ENCODE measurements around the gene SYNGR3. TPM values are rescaled to one million over a fixed set of nuclear protein-coding genes. Genes with fewer than 3 reads are reported as not detected.

Gene SYNGR3
- total RNA-seq, 1 donor from 2014 or later, result 2.1 TPM

- Mint-ChIP-seq H3K4me1 (peaks cover 47% of the 10 kb centered on the region), H3K4me3 (peak overlapping the region; percentile 92), H3K27ac (ENCODE audit: unreplicated experiment) (peak overlapping the region; percentile 96), H3K9me3 (no peaks in the 10 kb centered on the region), H3K27me3 (ENCODE audit: low read depth) (peaks cover 15% of the 10 kb centered on the region), H3K36me3 (ENCODE audit: low read depth) (peaks cover 29% of the 10 kb centered on the region)
- no peak for TF ChIP-seq CTCF (conservative IDR thresholded peaks at IDR 0.05)
- DNase-seq (ENCODE audit: low read depth, low spot score), result no peak
Observed at GRCh38 chr16:1963806-1964505, 25.8 kb upstream of the SYNGR3 start.

- Mint-ChIP-seq H3K27ac (ENCODE audit: unreplicated experiment) (peak within 1 kb of the TSS; percentile 99), H3K27me3 (ENCODE audit: low read depth) (peaks cover 15% of the 10 kb centered on the region), H3K9me3 (no peaks in the 10 kb centered on the region), H3K4me1 (peaks cover 44% of the 10 kb centered on the region), H3K4me3 (peak within 1 kb of the TSS; percentile 92), H3K36me3 (ENCODE audit: low read depth) (peaks cover 29% of the 10 kb centered on the region)
- no peak for TF ChIP-seq CTCF (conservative IDR thresholded peaks at IDR 0.05)
- peak; percentile 97 for DNase-seq (ENCODE audit: low read depth, low spot score)
Observed at GRCh38 chr16:1964506-1965395, 25.0 kb upstream of the SYNGR3 start, which contains the start of gene RPS2. Gene RPS2 (minus strand): TSS chr16:1964826. CDS start chr16:1964625, 201 bp downstream.

GRCh38 chr16:1965396-1966001 lies 24.3 kb upstream of the SYNGR3 start:
- peaks cover 38% of the 10 kb centered on the region for H3K4me1 Mint-ChIP-seq
- H3K4me3 Mint-ChIP-seq, result peak overlapping the region; percentile 92
- peak overlapping the region; percentile 97 for H3K27ac Mint-ChIP-seq (ENCODE audit: unreplicated experiment)
- no peaks in the 10 kb centered on the region for H3K9me3 Mint-ChIP-seq
- H3K36me3 Mint-ChIP-seq (ENCODE audit: low read depth), result peaks cover 29% of the 10 kb centered on the region
- no peak for TF ChIP-seq CTCF (conservative IDR thresholded peaks at IDR 0.05)
- H3K27me3 Mint-ChIP-seq (ENCODE audit: low read depth), result peaks cover 13% of the 10 kb centered on the region
- no peak for DNase-seq (ENCODE audit: low read depth, low spot score)

- peak within 1 kb of the TSS; percentile 92 for H3K4me3 Mint-ChIP-seq
Observed at GRCh38 chr16:1966460-1966859, 23.3 kb upstream of the SYNGR3 start, which contains the start of gene RNF151. Gene RNF151 (plus strand): TSS chr16:1966856. CDS start chr16:1966882, 26 bp downstream.

More at GRCh38 chr16:1966460-1966859, 23.3 kb upstream of the SYNGR3 start, which contains the start of gene RNF151:
- Mint-ChIP-seq H3K9me3 (no peaks in the 10 kb centered on the region), H3K4me1 (peaks cover 34% of the 10 kb centered on the region), H3K36me3 (ENCODE audit: low read depth) (peaks cover 24% of the 10 kb centered on the region), H3K27me3 (ENCODE audit: low read depth) (peaks cover 5% of the 10 kb centered on the region), H3K27ac (ENCODE audit: unreplicated experiment) (no peak within 1 kb of the TSS)
- no peak for TF ChIP-seq CTCF (conservative IDR thresholded peaks at IDR 0.05)
- no peak for DNase-seq (ENCODE audit: low read depth, low spot score)

Data from neural crest cell (in vitro differentiated cells).